Mucosa of stomach (tissue), 1 donor: ENCODE measurements around the gene CELSR3.
A peak's percentile ranks its signal among the peaks of the same experiment; 100 is the strongest.

Experiments used
- H3K27me3 ChIP-seq: one replicate; pipeline ENCODE4 v1.7.0; 2013; ENCODE audit warnings: mild to moderate bottlenecking, low read length; ENCODE audit not compliant: control insufficient read depth, insufficient read depth
- H3K36me3 ChIP-seq: one replicate; pipeline ENCODE4 v1.7.0; 2013; ENCODE audit warnings: low read length; ENCODE audit not compliant: control insufficient read depth, insufficient read depth
- H3K4me1 ChIP-seq: one replicate; pipeline ENCODE4 v1.7.0; 2013; ENCODE audit warnings: mild to moderate bottlenecking, low read length; ENCODE audit not compliant: control insufficient read depth, insufficient read depth
- H3K4me3 ChIP-seq: one replicate; pipeline ENCODE4 v1.7.0; 2013; ENCODE audit warnings: low read length
- H3K9ac ChIP-seq: one replicate; pipeline ENCODE4 v1.7.0; 2013; ENCODE audit warnings: mild to moderate bottlenecking, low read length, moderate library complexity
- H3K9me3 ChIP-seq: one replicate; pipeline ENCODE4 v1.7.0; 2013; ENCODE audit warnings: mild to moderate bottlenecking, low read length, moderate library complexity; ENCODE audit not compliant: control insufficient read depth
- donor health status: Pancreatic carcinoma.

The CELSR3 gene

DNA sequence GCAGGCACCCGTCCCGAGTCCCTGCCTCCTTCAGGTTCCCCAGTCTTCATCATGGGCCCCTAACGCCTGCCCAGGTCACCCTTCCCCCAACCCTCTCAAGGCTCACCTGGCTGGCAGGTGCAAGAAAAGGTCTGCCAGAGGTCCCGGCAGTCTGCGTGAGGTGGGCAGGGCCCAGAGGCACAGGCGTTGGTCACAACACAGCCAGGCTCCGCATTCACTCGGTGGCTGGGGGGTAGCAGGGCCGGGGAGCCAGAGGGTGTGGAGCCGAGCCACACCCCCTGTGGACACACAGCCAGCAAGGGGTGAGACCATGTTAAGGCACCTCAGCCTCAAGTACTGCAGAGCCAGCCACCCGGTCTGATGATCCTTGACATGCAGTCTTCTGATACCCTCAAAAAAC lies 10.9 kb downstream of the CELSR3 start:
- Histone ChIP-seq H3K4me1 (peaks cover 3% of the 10 kb centered on the region), H3K9me3 (no peaks in the 10 kb centered on the region), H3K27me3 (peaks cover under 1% of the 10 kb centered on the region), H3K9ac (no peak overlapping the region), H3K4me3 (no peak overlapping the region), H3K36me3 (no peaks in the 10 kb centered on the region)

DNA sequence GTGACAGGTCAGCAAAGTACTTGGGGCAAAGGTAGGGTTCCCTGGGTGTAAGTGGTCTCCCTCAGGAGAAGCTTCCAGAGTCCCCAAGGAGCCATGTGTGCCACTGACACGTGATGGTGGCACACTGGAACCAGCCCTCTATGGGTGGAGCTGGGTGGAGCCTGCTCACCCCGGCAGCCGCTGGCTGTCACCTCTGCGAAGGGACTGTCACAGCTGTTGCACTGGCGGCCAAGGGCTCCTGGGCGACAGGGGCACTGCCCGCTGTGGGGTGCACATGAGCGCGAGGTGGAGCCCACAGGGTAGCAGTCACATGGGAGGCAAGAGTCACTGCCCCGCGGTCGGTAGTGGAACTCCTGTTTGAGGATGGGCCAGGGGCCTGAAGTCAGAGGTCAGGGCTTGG lies 12.0 kb downstream of the CELSR3 start:
- H3K9me3 ChIP-seq = no peaks in the 10 kb centered on the region
- H3K9ac ChIP-seq = no peak overlapping the region
- H3K4me3 ChIP-seq = no peak overlapping the region
- no peaks in the 10 kb centered on the region for H3K27me3 ChIP-seq
- no peaks in the 10 kb centered on the region for H3K36me3 ChIP-seq
- H3K4me1 ChIP-seq = no peaks in the 10 kb centered on the region

DNA sequence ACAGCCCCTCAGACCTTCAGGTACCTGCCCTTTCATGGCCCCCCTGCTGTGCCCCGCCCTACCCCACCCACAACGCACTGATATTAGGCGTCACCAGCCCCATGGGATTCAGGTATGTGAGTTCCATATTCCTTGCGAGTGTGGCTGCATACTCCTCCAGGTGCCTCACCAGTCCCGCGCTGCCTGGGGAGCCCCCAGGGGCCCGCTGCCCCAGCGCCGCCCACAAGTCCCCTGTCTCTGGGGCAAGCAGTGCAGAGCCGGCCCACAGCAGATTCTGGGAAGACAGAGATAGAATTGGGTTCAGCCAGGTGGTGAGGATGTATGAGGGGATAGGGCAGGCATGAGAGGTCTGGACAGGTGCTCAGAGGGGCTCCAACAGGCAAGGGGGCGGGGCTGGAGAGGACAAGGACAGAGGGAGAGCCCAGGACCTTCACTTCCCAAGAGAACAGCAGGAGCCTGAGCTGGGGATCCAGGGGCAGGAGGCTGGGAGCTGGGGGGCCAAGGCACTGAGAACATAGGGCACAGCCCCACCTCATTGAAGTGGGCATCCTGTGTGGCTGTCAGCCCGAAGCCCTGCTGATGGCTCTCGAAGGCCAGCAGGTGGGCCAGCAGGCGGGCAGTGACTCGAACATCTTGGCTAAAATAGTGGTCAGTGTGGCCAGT lies 14.4 kb downstream of the CELSR3 start:
- no peaks in the 10 kb centered on the region for H3K27me3 ChIP-seq
- no peaks in the 10 kb centered on the region for H3K9me3 ChIP-seq
- H3K4me1 ChIP-seq = no peaks in the 10 kb centered on the region
- no peak overlapping the region for H3K4me3 ChIP-seq
- H3K36me3 ChIP-seq = no peaks in the 10 kb centered on the region
- no peak overlapping the region for H3K9ac ChIP-seq

DNA sequence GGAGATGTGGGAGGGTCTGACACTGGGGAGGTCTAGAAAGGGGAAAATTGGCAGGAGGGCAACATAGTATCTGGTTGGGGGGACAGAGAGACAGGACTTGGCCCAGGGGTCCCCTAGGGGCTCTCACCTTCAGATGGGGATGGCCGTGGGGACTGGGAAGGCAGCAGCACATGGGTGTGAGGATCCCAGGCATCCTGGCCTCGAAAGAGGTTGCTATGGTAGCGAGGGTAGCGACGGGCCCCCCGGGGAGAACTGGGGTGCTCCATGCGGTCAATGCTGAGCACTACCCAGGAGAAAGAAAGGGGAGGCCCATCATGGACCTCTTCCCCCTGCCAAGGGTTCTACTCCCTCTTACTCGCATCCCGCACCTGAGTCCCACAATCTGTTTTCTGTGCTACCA lies 15.0 kb downstream of the CELSR3 start:
- H3K27me3 ChIP-seq = no peaks in the 10 kb centered on the region
- no peak overlapping the region for H3K4me3 ChIP-seq
- no peaks in the 10 kb centered on the region for H3K4me1 ChIP-seq
- no peak overlapping the region for H3K9ac ChIP-seq
- H3K9me3 ChIP-seq = no peaks in the 10 kb centered on the region
- H3K36me3 ChIP-seq = no peaks in the 10 kb centered on the region

DNA sequence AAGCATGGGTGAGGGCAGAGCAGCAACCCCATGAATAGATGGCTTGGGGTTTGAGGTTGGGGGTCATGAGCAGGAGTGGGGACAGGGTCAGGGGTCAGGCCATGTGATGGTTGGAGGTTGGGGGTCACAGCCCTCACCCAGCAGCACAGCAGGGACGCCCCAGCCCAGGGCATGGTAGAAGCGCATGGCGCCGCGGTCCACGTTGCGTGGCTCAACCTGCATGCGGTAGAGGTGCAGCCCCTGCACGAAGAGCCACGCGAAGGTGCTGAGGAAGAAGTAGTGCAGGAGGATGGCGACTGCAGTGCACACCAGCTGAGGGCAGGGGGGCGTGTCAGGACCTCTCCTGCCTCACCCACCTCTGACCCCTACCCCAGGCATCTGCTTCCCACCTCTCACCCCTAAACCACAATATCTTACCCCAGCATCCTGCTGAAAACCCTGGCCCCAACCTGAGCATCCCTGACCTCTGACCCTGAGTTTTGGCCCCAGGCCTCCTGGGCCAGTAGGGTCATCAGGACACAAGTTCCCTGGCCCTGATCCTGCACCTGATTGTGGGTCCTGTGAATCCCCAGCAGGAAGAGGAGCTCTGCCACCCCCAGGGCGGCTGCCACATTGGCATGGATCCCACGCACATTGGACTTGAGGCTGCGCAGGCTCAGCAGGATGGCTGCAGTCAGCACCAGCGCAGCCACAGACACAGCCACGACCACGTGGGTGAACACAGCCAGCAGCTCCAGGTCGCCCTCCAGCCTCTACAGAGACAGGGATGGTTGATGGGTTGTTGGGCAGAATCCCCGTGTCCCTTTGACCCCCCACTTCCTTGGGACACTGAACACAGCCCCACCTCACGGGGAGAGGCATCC lies 17.6 kb downstream of the CELSR3 start:
- Histone ChIP-seq H3K4me3 (no peak overlapping the region), H3K9ac (no peak overlapping the region), H3K4me1 (no peaks in the 10 kb centered on the region), H3K9me3 (no peaks in the 10 kb centered on the region), H3K27me3 (no peaks in the 10 kb centered on the region), H3K36me3 (no peaks in the 10 kb centered on the region)

DNA sequence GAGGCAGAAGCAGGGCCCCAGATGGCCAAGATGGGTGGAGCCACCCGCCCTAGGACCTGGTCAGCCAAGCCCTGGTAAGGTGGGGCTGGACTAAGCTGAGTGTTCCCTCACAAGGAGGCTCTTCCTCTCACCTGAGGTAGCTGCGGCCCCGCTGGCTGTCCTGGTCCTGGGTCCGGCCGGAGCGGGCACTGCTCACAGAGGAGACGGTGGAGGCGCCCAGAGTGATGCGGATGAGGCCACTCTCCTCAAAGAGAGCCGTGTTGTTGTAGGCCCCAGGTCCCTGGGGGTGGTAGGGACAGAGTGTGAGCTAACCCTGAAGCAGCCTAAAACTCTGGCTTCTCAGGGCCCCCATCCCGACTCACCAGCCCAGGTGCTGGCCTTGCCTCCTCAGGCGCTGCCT lies 20.1 kb downstream of the CELSR3 start:
- H3K27me3 ChIP-seq = no peaks in the 10 kb centered on the region
- no peaks in the 10 kb centered on the region for H3K36me3 ChIP-seq

DNA sequence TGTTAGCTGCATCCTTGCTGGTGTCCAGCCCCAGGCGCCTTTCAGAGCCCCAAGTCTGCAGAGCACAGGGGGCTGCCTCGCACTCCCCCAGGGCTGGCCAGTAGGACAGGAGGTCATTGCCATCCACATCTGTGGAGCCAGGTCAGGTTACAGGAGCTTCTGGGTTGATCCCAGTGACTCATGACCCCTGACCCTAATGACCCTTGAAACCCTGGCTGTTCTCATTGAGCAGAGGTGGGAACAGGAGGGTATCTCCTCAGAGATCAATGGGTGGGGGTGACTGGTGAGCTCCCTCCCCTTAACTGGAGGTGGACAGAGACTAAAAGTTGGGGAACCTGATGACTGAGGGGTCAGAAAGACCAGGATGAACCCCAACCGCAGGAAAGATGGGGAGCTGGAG lies 21.3 kb downstream of the CELSR3 start:
- Histone ChIP-seq H3K4me1 (peaks cover 2% of the 10 kb centered on the region), H3K36me3 (no peaks in the 10 kb centered on the region), H3K27me3 (no peaks in the 10 kb centered on the region), H3K9ac (no peak overlapping the region), H3K9me3 (no peaks in the 10 kb centered on the region), H3K4me3 (no peak overlapping the region)

More for the DNA sequence above, 20.1 kb downstream of the CELSR3 start:
- Histone ChIP-seq H3K9ac (no peak overlapping the region), H3K4me3 (no peak overlapping the region), H3K9me3 (no peaks in the 10 kb centered on the region), H3K4me1 (no peaks in the 10 kb centered on the region)

DNA sequence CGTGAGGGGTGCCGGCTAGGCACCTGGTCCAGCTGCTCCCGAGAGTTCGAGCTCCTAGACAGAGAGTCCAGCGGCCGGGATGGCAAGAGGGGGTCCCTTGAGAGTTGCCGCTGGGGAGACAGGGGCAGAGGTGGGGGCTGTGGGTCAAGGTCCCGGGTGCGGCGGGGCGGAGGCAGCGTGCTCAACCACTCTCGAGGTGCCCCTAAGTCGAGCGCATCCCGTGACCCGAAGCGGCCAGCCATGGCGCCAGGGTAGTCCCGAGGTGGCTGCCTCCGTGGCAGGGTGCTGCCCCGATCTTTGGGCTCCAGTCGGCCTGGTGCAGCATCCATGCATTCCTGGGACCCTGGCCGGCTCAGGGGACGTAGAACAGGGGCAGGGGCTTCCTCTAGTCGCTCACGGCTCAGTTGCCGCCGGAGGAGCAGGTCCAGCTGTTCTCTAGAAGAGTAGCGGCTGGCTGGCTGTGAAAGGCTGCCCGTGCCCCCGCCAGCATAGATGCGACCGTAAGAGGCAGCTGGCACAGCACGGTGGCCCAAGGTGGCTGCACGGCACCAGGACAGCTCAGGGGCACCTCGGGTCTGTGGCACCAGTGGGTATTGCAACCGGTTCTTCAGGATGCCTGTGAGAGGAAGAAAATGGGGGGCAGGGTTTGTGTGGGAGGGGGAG lies 22.6 kb downstream of the CELSR3 start:
- Histone ChIP-seq H3K9me3 (no peaks in the 10 kb centered on the region), H3K36me3 (no peaks in the 10 kb centered on the region), H3K4me3 (no peak overlapping the region), H3K9ac (no peak overlapping the region), H3K27me3 (no peaks in the 10 kb centered on the region), H3K4me1 (peaks cover 10% of the 10 kb centered on the region)

DNA sequence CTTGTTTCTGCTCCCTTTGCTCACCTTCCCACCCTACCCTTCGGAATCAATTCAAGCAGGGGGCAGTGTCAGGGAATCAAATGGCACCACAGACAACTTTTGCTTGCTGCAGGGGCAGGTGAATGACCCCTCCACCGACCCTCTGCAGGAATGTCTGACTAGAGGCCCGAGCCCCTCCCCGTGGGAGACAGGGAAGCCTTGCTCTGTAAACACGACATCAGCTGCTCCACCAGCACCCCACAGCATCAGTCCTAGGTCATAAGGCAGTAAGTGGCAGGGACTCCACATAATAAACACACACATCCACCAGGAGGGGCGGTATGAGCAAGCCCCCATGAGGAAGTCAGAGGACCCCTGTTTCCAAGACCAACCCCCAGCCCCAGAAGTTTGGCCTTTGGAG lies 25.4 kb downstream of the CELSR3 start:
- Histone ChIP-seq H3K9me3 (no peaks in the 10 kb centered on the region), H3K9ac (no peak overlapping the region), H3K4me3 (no peak overlapping the region), H3K36me3 (no peaks in the 10 kb centered on the region), H3K27me3 (no peaks in the 10 kb centered on the region), H3K4me1 (peaks cover 18% of the 10 kb centered on the region)

DNA sequence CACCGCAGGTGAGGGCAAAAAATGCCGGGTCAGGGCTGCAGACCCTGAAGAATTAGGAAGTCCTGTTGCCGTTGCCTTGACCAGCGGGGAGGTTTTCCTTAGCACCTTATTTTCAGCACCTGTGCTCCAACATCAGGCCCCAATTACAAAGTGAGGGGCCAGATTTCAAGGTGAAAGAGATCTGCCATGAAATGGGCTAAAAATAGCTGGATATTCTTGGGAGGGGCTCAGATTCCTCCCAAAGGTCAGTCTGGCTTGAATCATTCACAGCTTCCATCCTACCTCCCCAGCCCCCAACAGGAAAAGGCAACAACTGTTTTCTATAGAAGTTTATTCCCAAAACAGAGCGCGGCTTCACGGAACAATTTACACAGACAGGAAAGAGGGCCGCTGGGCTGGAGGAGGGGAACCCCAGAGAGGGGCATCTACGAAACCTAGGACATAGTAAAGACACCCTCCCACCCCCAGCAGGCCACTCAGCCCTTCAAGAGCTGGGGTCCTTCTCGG lies 26.5 kb downstream of the CELSR3 start:
- Histone ChIP-seq H3K4me1 (peaks cover 18% of the 10 kb centered on the region), H3K4me3 (peak overlapping the region; percentile 47), H3K36me3 (no peaks in the 10 kb centered on the region), H3K9me3 (no peaks in the 10 kb centered on the region), H3K9ac (peak overlapping the region; percentile 54), H3K27me3 (no peaks in the 10 kb centered on the region)

DNA sequence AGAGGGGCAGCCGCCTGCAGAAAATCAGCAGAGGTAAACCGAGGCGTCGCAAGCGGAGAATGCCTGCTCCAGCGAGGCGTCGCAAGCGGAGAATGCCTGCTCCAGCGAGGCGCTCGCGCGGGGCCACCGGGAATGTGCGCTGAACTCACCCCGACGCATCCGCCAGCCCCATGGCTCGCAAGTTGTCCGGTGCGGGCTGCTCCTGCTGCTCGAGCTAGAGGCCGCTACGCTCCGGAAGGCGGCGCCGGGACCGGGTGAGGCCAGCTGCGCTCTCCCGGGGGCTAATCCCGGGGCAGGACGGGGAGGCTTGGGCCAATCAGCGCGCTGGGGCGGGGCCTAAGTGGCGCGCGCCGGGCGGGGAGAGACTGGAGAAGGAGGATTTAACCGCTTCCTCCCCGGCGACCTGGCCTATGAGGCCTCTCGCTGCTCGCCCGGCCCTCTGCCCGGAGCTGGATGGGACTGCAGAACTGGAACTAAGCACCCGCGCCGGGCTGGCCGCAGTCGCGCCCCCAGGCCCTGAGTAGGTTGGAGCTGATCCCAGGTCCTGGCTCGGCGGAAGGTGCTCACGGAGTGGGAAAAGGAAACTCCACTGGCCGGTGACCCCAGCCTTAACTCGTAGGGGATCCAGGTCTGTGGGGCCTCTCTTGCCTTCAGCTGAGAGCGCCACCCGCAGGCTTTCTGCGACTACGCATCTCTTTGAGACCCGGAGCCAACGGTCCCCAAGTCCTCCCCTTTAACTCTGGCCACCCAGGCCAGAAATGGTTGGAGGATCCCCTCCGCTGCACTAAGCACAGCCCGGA lies 27.3 kb downstream of the CELSR3 start, which contains the start of gene SLC26A6:
Gene SLC26A6 (minus strand): TSS at position 240 of the 800 bp plus-strand sequence. CDS start 68 bp downstream, at position 172.
- H3K4me3 ChIP-seq = peak within 1 kb of the TSS; percentile 80
- H3K9ac ChIP-seq = peak within 1 kb of the TSS; percentile 76
- H3K27me3 ChIP-seq = no peaks in the 10 kb centered on the region
- no peaks in the 10 kb centered on the region for H3K36me3 ChIP-seq
- peaks cover 18% of the 10 kb centered on the region for H3K4me1 ChIP-seq
- no peaks in the 10 kb centered on the region for H3K9me3 ChIP-seq
